Gastrocnemius medialis (tissue), 4 donors: ENCODE results near the gene NME5. TPM values are rescaled to one million over a fixed set of nuclear protein-coding genes. Genes with fewer than 3 reads are reported as not detected.

Experiments used
- ATAC-seq, 2 donors: fragments of 150-250 bp; one replicate each; pipeline ENCODE4 v1.9.1; 2016
- DNase-seq, 2 donors: peaks; one replicate each; pipeline ENCODE4 v3.0.0-alpha.2; 2019
- H3K27ac ChIP-seq, 4 donors: fragments of 200-600 bp; sonication (generic); 1 replicate in 1 of 4; 2 replicates in 3 of 4; pipeline ENCODE4 v1.5.1; 2016 to 2018; ENCODE audit warnings: mild to moderate bottlenecking in 2 of 4, moderate library complexity in 1 of 4
- H3K27me3 ChIP-seq, 3 donors: fragments of 200-600 bp; sonication (generic) in 2 of 3; 1 replicate in 1 of 3; 2 replicates in 2 of 3; pipeline versions ENCODE4 v1.5.1 to v1.6.0; 2016 to 2019; ENCODE audit warnings: mild to moderate bottlenecking in 1 of 3, moderate library complexity in 1 of 3
- H3K36me3 ChIP-seq, 2 donors: fragments of 200-600 bp; sonication (generic) in 1 of 2; one replicate each; pipeline ENCODE4 v1.5.1; 2017 to 2018
- H3K4me1 ChIP-seq, 2 donors: fragments of 200-600 bp; sonication (generic) in 1 of 2; one replicate each; pipeline ENCODE4 v1.5.1; 2016 to 2017; ENCODE audit warnings: mild to moderate bottlenecking in 2 of 2
- H3K4me3 ChIP-seq, 4 donors: fragments of 200-600 bp; sonication (generic) in 3 of 4; 1 replicate in 1 of 4; 2 replicates in 3 of 4; pipeline ENCODE4 v1.5.1; 2016 to 2019; ENCODE audit warnings: mild to moderate bottlenecking in 2 of 4
- H3K9me3 ChIP-seq, 3 donors: fragments of 200-600 bp; sonication (generic) in 2 of 3; 1 replicate in 1 of 3; 2 replicates in 2 of 3; pipeline ENCODE4 v1.5.1; 2016 to 2019
- POLR2A ChIP-seq, 2 donors: fragments of 450-650 bp; IDR thresholded peaks; one replicate each; pipeline ENCODE4 v1.6.1; 2017; ENCODE audit warnings: antibody characterized with exemption in 2 of 2, mild to moderate bottlenecking in 2 of 2, moderate library complexity in 2 of 2
- in situ Hi-C, 4 donors: fragments of 200-750 bp; cut with MboI; loops; one replicate each; pipeline versions ENCODE4 v1.15.0 to v1.8.0; 2017; ENCODE audit warnings: low sequenced_read_pairs in 4 of 4
- intact Hi-C: fragments of 100-400 bp; cut with DNase I; formaldehyde crosslinking; loops from one replicate; pipeline ENCODE4 v1.15.1; 2023; ENCODE audit warnings: low total_unique reads
- total RNA-seq, 4 donors: library from RNA; depleted of rRNA; stranded (reverse); fragments of >200 nt; gene quantifications; one replicate each; pipeline versions ENCODE4 v1.1.0 to v1.2.3, GENCODE V29; 2016
- TF ChIP-seq, protein P1 (sequence below), 5 experiments: fragments of 450-650 bp in 3 of 5; fragments of 200-600 bp in 2 of 5; sonication (generic) in 2 of 5; IDR thresholded peaks in 4 of 5; conservative IDR thresholded peaks in 1 of 5; 1 replicate in 4 of 5; 2 replicates in 1 of 5; pipeline ENCODE4 v1.5.1; 2016 to 2019; ENCODE audit warnings: antibody characterized with exemption in 5 of 5, mild to moderate bottlenecking in 3 of 5, moderate library complexity in 3 of 5

Gene NME5
- total RNA-seq, 4 donors from 2014 or later, result 0.51 TPM; not detected in 2

GRCh38 chr5:138095100-138095907 lies 43.9 kb downstream of the NME5 start:
- Histone ChIP-seq H3K27ac (no peak overlapping the region), H3K9me3 (no peaks in the 10 kb centered on the region), H3K4me3 (no peak overlapping the region), H3K27me3 (peaks cover 0 to 3% (median 0%) of the 10 kb centered on the region in 3 donors), H3K4me1 (no peaks in the 10 kb centered on the region), H3K36me3 (no peaks in the 10 kb centered on the region)
- TF ChIP-seq, protein P1, sequence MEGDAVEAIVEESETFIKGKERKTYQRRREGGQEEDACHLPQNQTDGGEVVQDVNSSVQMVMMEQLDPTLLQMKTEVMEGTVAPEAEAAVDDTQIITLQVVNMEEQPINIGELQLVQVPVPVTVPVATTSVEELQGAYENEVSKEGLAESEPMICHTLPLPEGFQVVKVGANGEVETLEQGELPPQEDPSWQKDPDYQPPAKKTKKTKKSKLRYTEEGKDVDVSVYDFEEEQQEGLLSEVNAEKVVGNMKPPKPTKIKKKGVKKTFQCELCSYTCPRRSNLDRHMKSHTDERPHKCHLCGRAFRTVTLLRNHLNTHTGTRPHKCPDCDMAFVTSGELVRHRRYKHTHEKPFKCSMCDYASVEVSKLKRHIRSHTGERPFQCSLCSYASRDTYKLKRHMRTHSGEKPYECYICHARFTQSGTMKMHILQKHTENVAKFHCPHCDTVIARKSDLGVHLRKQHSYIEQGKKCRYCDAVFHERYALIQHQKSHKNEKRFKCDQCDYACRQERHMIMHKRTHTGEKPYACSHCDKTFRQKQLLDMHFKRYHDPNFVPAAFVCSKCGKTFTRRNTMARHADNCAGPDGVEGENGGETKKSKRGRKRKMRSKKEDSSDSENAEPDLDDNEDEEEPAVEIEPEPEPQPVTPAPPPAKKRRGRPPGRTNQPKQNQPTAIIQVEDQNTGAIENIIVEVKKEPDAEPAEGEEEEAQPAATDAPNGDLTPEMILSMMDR (IDR thresholded peaks at IDR 0.05 in 4 of 5, conservative IDR thresholded peaks at IDR 0.05 in 1 of 5), result no peak
- TF ChIP-seq POLR2A (IDR thresholded peaks at IDR 0.05), result no peak
- ATAC-seq (no peak), DNase-seq (no peak)
- intact Hi-C loops, result no loop called here
- in situ Hi-C loops, result no loop called here

DNA sequence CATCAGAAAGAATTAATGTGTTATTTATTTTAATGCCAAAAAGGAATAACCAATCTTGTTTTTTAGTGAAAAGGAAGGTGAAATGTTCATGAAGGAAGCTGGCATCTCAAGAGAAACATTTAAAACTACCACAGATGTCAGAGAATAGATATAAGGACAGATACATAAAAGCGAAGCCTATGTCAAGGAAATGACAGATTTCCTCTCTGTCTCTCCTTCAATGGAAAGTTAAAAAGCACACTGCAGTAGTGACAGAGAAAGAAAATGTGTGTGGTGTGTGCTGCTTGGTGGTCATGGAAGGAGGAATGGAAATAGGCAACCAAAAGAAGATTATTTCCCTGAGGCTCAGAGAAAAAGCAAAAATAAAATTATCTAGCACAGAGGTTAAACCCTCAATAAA lies 46.2 kb downstream of the NME5 start:
- Histone ChIP-seq H3K4me1 (no peaks in the 10 kb centered on the region), H3K36me3 (no peaks in the 10 kb centered on the region), H3K4me3 (no peak overlapping the region), H3K27me3 (no peaks in the 10 kb centered on the region), H3K27ac (no peak overlapping the region), H3K9me3 (no peaks in the 10 kb centered on the region)
- in situ Hi-C loops, result no loop called here
- DNase-seq (no peak), ATAC-seq (no peak)
- intact Hi-C loops, result no loop called here
- TF ChIP-seq POLR2A (IDR thresholded peaks at IDR 0.05), result no peak
- TF ChIP-seq, protein P1 (IDR thresholded peaks at IDR 0.05 in 4 of 5, conservative IDR thresholded peaks at IDR 0.05 in 1 of 5), result no peak

- TF ChIP-seq, protein P1 (IDR thresholded peaks at IDR 0.05 in 4 of 5, conservative IDR thresholded peaks at IDR 0.05 in 1 of 5), result no peak
- no peak for TF ChIP-seq POLR2A (IDR thresholded peaks at IDR 0.05)
- H3K27ac ChIP-seq, result no peak overlapping the region
- H3K4me3 ChIP-seq, result no peak overlapping the region
- in situ Hi-C loops (no loop called here), intact Hi-C loops (no loop called here)
- ATAC-seq, result no peak
- H3K9me3 ChIP-seq, result no peaks in the 10 kb centered on the region
- H3K36me3 ChIP-seq, result no peaks in the 10 kb centered on the region
- no peaks in the 10 kb centered on the region for H3K4me1 ChIP-seq
- H3K27me3 ChIP-seq, result no peaks in the 10 kb centered on the region
- no peak for DNase-seq
Measured at GRCh38 chr5:138092301-138092700, 46.9 kb downstream of the NME5 start.

DNA sequence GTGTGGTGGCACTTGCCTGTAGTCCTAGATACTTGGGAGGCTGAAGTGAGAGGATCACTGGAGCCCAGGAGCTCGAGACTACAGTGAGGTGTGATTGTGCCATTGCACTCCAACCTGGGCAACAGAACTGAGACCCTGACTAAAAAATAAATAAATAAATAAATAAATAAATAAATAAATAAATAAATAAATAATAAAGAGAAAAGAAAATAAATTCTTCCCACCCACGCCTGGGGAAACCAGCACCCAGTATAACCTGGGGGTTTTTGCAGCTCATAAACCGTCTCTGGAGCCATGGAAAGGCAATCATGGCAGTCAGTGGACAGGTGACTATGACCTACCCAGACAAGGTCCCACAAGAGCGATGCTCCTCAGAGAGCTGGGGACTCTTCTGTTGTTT lies 47.5 kb downstream of the NME5 start:
- Histone ChIP-seq H3K9me3 (no peaks in the 10 kb centered on the region), H3K27ac (no peak overlapping the region), H3K4me3 (no peak overlapping the region), H3K36me3 (no peaks in the 10 kb centered on the region), H3K4me1 (no peaks in the 10 kb centered on the region), H3K27me3 (no peaks in the 10 kb centered on the region)
- TF ChIP-seq, protein P1 (IDR thresholded peaks at IDR 0.05 in 4 of 5, conservative IDR thresholded peaks at IDR 0.05 in 1 of 5), result no peak
- no peak for TF ChIP-seq POLR2A (IDR thresholded peaks at IDR 0.05)
- ATAC-seq (no peak), DNase-seq (no peak)
- in situ Hi-C loops, result no loop called here
- intact Hi-C loops, result no loop called here
